NCI-H1105 treated with DMSO at 0.1 percent for 48 hours (cell line): Measurements from ENCODE around the gene SIRPB1.
"Not testable (repeated sequence)": the region's sequence is repeated elsewhere in the genome, so short reads cannot be mapped to it uniquely, and the experiment has no call there.

Experiments
- DNase-seq: peaks from one replicate; lab custom pipeline; 2025; lab: John Stamatoyannopoulos, UW

Gene SIRPB1

DNA sequence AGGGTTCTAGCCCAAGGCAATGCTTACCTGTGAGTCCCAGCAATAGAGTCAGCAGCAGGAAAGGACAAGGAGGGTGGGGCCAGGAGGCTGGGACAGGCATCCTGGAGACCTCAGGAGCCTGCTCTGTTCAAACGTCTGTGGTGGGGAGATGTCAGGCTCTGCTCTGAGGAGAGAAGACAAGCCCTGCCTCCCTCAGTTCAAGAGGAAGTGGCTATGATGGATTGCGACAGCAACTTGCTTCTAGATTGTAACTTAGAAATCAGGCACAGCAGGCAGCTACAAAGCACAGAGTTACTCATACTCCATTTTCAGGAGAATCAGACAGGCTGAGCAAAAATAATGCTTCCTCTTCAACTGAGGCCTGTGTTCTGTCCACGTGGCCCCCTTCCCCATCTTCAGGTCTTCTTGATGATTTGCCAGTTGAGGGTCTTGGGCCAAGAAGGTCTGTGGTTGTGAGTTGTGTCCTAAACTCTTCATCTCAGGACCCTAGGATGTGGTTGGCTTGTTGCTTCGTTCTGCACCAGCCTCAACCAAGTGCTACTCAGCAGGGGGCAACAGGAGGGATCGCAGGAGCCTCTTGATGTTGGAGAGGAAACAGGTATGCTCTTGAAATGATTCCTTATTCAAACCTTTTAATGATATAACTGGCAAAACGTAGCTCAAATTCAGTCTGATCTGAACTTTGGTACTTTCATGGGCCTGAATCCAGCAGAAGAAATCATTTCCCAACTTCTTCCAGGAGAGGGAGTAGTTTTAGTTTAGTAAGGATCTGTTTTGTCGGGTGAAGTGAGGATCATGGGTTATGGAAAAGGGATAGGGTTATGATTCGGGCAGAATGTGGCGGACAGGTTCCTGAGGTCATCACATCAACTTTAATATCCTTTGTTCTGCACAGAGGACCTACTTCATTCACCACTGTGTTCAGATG lies 31.0 kb downstream of the SIRPB1 start:
- DNase-seq = no peak

GRCh38 chr20:1587781-1588532 lies 31.9 kb downstream of the SIRPB1 start:
- no peak for DNase-seq

DNA sequence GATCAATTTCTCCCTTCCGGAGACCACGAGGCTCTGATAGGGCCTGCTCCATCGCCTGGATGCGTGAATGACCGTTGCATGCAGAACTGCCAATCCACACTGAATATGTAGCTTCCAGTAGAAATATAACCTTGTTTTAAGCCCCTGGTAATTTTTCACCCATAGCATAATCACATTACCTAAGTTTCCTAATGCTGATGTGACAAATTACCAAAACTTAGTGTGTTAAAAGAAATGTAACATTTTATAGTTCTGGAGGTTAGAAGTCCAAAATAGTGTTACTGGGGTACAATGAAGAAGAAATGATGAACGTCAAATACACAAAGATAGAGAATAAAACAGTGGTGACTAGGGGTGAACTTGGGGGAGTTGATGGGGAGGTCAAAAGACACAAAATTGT lies 40.3 kb downstream of the SIRPB1 start:
- DNase-seq = no peak

GRCh38 chr20:1577906-1578305 lies 41.9 kb downstream of the SIRPB1 start:
- no peak for DNase-seq

- DNase-seq = not testable (repeated sequence)
These were observed 42.5 kb downstream of the SIRPB1 start for GRCh38 chr20:1577313-1577712.

GRCh38 chr20:1576641-1577040 lies 43.2 kb downstream of the SIRPB1 start:
- DNase-seq = no peak

DNA sequence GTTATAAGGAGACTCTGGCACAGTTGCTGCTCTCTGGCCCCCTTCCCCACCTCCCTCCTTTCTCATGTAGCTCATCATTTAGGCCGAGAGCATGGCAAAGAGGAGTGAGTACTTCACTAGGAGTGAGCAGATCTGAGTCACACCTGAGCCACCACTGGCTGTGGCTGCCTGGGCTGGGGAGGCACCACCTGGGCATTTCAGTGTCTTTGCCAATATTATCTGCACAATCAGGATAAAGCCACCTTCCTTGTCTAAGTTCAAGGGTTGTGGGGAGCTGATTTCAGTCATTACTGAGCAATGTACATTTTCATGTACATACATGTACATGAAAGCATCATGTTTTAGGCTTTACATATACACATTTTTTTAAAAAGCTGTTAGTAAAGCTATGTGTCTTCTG lies 43.8 kb downstream of the SIRPB1 start:
- DNase-seq = not testable (repeated sequence)

- DNase-seq = not testable (repeated sequence)
These were observed 48.2 kb downstream of the SIRPB1 start for GRCh38 chr20:1571583-1571982.
